Stimulated activated CD4-positive, alpha-beta T cell treated with anti-CD3 and anti-CD28 coated beads, Interleukin-12 subunit alpha, Interleukin-12 subunit beta, amount 100 ng/mL, for 48 hours (primary cell): Measurements from ENCODE around the gene CIART.

Source experiments
- DNase-seq, 3 donors: peaks; one replicate each; pipeline ENCODE4 v3.0.0-alpha.2; 2020; ENCODE audit warnings: low read depth in 2 of 3, low spot score in 1 of 3

Gene CIART

GRCh38 chr1:150259758-150260669, 22.3 kb upstream of the CIART start:
- DNase-seq = no peak

GRCh38 chr1:150261367-150261766, 21.0 kb upstream of the CIART start:
- no peak for DNase-seq

GRCh38 chr1:150262388-150263320, 19.7 kb upstream of the CIART start:
- no peak for DNase-seq

- DNase-seq = no peak
Observed at GRCh38 chr1:150263549-150263948, 18.8 kb upstream of the CIART start.

GRCh38 chr1:150267896-150268295, 14.5 kb upstream of the CIART start:
- DNase-seq = no peak

GRCh38 chr1:150268340-150268704, 14.0 kb upstream of the CIART start:
- peak in 1 of 3 donors; percentile 9 for DNase-seq

- peak; percentile 89 to 93 (median 91) for DNase-seq
Observed at GRCh38 chr1:150268705-150269403, 13.5 kb upstream of the CIART start, which contains the start of gene APH1A. TSS of gene APH1A (minus strand) at chr1:150269016. CDS start at chr1:150268810, 206 bp downstream.

GRCh38 chr1:150269451-150269850, 12.9 kb upstream of the CIART start:
- DNase-seq = no peak

GRCh38 chr1:150271291-150271959, 10.9 kb upstream of the CIART start:
- DNase-seq = no peak

- no peak for DNase-seq
Observed at GRCh38 chr1:150273311-150273710, 9.0 kb upstream of the CIART start.

- DNase-seq = no peak
Observed at GRCh38 chr1:150280138-150280707, 2.1 kb upstream of the CIART start.

GRCh38 chr1:150281221-150281757, 1.1 kb upstream of the CIART start:
- DNase-seq = peak in 2 of 3 donors; percentile 37 to 42

- DNase-seq = no peak
Observed at GRCh38 chr1:150282558-150282958, 204 bp downstream of the CIART start.

GRCh38 chr1:150283260-150283659, 906 bp downstream of the CIART start:
- no peak for DNase-seq

- DNase-seq = no peak
Observed at GRCh38 chr1:150288382-150288781, 6.0 kb downstream of the CIART start.

- DNase-seq = no peak
Observed at GRCh38 chr1:150288822-150289221, 6.5 kb downstream of the CIART start.

GRCh38 chr1:150293433-150294253, 11.3 kb downstream of the CIART start, which contains the start of gene MRPS21:
TSS of gene MRPS21 (plus strand) at chr1:150293861. CDS start at chr1:150294367, 506 bp downstream.
- peak; percentile 78 to 85 (median 83) for DNase-seq

- no peak for DNase-seq
Observed at GRCh38 chr1:150295476-150295875, 13.1 kb downstream of the CIART start.

GRCh38 chr1:150299716-150300115, 17.4 kb downstream of the CIART start:
- DNase-seq = no peak
